ENCODE data around the gene NHERF2.

NHERF2 gene

DNA sequence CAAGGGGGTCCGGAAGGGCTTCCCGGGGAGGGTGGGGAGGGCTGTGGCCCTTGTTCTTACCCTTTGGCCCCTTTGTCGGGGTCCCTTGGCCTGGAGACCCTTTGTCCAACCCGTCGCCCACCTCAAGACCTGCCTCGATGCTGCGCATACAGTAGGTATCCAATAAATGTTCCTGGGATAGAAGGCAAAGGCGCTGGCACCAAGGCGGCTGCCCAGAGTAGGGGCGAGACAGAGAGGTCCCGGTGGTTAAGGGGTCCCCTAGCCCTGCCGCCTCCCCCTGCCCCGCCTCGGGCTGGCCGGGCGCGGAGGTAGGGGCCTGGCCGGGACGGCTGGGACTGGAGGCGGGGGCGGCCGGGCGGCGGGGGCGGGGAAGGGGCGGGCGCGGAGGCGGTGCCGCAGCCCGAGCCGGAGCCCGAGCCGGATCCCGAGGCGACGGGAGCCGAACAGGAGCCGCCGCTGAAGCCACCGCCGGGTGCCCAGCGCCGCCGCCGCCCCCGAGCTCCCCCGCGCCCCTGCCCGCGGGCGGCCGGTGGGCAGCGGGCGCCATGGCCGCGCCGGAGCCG is at the start of gene NHERF2:
Gene NHERF2 (plus strand): TSS at position 442 of the 563 bp plus-strand sequence. CDS start 104 bp downstream, at position 546.
- DNase-seq = no peak

DNA sequence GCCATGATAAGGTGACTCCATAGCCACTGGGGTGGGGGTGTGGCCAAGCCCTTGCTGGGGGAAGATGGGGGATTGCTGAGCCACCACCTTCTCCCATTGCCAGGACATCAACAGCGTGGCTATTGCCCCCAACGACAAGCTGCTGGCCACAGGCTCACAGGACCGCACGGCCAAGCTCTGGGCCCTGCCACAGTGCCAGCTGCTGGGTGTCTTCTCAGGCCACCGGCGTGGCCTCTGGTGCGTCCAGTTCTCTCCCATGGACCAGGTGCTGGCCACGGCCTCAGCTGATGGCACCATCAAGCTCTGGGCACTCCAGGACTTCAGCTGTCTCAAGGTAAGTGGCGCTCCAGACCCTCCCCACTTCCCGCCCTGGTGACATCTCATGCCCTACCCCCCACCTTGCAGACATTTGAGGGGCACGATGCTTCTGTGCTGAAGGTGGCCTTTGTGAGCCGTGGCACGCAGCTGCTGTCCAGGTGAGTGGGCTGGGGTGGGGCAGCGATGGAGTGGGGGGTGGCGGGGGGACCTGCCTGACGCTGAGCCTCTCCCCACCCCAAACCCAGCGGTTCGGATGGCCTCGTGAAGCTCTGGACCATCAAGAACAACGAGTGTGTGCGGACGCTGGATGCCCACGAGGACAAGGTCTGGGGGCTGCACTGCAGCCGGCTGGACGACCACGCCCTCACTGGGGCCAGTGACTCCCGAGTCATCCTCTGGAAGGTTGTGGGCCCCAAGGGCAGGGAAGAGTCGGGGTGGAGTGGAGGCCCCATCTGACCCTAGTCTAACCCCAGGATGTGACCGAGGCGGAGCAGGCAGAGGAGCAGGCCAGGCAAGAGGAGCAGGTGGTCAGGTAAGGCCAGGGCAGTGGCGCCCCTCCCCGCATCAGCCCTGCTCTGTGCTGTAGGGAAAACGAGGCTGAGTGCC is 49.5 kb upstream of the NHERF2 start:
- DNase-seq = no peak

DNA sequence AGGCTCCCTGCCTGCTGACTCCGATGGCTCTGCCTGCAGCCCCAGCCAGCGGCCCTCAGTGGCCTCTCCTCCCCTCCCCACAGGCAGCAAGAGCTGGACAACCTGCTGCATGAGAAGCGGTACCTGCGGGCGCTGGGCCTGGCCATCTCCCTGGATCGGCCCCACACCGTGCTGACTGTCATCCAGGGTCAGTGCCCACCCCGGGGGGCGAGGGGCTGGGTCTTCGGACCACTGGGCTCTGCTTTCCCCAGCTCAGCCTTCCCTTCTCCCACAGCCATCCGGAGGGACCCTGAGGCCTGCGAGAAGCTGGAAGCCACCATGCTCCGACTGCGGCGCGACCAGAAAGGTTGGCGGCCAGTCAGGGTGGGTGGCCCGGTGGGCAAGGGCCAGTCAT is 48.8 kb upstream of the NHERF2 start:
- DNase-seq = no peak

DNA sequence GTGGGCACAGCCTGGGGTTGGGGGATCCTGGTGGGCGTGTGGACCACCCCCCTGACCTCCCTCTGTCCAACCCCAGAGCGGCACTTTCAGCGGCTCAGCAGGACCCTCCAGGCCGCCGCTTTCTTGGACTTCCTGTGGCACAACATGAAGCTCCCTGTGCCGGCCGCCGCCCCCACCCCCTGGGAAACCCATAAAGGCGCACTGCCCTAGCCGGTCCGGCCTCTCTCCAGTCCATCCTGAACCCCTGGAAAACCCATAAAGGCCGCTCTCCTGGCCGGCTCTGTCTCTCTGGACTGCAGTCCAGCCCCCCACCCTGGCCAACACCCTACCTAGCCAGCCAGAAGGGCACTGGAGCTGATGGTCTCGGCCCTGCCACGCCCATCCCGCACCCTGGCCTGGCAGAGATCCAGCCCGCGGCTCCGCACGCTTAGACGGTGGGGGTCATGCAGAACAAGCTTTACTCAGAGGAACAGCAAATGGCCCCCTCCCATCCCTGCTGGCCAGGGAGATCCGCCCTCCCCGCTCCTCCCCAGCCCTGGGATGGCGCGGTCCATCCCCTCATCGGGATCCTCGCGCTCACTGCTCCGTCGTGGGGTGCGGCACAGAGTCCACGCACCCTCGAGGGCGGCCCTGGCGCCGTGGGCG is 48.1 kb upstream of the NHERF2 start:
- no peak for DNase-seq

DNA sequence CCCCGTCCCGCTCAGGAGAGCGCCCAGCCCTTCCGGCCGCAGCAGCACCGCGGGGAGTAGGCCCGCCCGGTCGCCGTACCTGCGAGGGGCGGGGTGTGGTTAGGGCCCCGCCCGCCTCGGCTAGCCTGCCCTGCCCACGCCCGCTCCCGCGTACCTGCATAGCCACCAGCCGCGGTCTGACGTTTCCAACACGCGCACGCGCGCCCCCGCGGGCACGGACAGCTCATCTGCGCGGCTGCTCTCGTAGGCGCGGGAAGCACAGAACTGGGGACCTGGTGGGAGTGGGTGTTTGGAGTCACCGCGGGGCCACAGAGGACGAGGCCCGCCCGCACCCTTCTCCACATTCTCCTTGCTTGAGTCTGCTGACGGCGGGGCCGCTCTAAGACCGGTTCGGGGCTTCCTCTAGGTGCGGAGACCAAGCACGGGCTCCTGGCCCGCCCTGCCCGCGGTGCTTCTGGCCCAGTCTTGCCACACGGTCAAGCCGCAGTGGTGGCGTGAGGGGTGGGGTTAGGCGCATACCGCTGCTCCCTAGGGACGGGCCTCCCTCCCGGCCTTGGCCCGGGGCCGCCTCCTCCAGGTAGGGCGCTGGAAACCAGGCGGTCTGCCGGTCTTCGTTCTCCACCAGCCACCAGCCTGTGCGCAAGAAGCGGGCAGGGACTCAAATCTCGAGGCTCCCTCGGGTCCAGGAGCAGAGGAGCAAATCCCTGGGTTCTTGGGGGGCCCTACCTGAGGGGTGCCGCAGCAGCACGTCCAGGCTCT is 47.3 kb upstream of the NHERF2 start:
- peak; percentile 34 for DNase-seq

DNA sequence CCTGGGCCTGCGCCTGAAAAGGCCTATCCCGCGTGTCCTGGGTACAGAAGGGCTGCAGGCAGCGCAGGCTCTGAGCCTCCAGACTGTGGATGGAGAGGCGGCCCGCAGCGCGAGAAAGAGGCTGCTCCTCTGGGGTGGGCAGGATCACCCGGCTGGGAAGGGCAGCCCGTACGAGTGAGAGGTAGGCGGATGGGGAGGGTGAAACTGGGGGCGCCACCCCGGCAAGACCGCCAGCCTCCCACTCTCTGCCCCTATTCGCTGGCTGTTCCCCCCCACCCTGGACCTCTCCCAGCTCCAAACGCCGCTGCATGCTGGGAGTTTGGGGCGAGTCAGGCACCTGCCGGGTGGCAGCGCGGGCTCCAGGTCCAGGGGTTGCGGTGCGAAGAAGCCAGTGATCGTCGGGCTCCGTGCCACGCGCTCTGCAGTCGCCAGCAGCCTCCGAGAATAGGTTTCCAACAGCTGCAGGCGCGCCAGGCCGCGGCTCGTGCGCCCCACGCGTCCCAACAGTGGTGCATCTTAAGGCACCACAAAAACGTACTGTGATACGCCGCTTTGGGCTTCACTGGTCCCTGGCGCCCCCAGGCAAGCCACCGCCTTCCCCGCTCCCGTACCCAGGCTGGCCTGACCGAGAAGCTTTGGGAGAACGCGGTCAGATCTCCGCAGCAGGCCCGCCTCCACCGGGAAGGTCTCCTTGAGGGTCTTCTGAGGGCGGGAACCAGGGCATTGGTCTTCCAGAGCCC is 46.5 kb upstream of the NHERF2 start:
- DNase-seq = no peak

DNA sequence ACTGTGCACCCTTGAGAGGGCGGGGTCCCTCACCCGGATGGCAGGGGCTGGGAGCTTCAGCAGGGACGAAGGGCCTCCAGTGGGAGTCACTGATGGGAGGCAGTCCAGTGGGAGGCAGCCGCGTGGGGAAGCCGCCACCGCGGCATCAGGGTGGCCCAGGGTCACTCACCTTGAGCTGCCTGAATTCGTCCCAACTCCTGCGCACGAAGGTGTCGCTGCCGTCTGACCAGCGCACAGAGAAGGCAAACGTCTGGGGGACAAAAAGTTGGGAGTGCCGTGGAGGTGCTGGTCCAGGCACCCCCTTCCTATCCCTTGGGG is 46.0 kb upstream of the NHERF2 start:
- DNase-seq = no peak

DNA sequence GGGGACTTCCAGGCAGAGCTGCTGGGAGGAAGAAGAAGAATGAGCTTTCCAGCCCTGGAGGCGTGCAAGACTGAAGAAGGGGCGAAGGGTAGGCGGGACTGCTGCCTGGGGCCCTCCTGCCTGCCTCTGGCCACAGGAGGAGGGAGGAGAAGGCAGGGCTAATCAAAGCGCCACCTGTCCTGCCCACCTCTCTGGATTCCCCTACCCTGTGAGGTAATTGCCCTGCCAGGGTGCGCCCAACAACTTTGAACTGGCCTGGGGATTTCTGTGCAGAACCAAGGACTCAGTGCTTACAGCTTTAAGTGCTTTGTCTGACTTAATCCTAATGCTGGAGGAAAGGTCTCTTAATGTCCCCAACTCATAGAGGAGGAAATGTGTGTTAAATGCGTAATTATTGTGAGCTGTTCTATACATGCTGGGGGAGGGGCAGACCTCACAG is 45.3 kb upstream of the NHERF2 start, which contains the start of gene NOXO1:
Gene NOXO1 (minus strand): TSS at position 72 of the 439 bp plus-strand sequence. CDS start 290 bp downstream, outside the sequence.
- no peak for DNase-seq

DNA sequence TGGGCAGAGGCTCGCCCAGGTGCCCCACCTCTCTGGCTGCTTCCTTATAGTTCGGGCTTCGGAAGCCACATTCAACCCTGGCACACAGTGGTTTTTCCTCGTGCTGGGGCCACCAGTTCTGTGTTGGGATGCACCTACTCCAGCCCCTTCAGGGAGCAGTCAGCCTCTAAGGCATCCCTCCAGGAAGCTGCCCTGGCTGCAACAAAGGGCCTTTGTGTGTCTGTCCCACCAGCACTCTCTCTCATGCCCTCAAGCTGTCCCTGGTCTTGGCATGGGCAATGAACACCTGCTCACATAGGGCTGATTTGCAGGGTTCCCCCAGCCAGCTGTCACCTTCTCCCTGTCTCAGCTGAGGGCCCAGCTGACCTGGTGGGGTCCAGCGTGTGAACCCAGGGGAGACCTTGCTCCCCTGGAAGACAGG is 44.7 kb upstream of the NHERF2 start:
- no peak for DNase-seq

DNA sequence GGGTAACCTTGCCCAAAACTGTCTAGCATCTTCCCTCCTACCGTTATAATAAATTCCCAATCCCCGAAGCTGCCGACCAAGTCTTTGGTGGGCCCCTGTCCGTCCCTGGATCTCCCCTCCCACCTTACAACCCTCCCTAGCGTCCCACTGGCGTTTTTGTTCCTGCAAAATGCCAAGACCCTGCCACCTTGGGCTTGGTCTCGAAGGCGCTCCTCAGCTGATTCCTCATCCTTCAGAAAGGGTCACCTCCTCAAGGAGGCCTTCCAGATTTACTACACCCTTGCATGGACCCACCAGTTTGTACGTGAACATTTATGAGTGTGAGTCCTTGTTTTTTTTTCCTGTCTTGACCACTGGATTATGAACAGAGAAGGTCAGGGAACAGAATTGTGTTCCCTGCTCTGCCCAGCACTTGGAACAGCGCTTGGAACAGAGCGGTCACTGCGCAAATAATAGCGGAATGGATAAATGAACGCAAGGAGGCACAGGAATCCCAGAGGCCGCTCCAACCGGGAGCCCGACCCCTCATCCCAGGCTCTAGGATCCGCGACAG is 43.6 kb upstream of the NHERF2 start:
- DNase-seq = no peak

DNA sequence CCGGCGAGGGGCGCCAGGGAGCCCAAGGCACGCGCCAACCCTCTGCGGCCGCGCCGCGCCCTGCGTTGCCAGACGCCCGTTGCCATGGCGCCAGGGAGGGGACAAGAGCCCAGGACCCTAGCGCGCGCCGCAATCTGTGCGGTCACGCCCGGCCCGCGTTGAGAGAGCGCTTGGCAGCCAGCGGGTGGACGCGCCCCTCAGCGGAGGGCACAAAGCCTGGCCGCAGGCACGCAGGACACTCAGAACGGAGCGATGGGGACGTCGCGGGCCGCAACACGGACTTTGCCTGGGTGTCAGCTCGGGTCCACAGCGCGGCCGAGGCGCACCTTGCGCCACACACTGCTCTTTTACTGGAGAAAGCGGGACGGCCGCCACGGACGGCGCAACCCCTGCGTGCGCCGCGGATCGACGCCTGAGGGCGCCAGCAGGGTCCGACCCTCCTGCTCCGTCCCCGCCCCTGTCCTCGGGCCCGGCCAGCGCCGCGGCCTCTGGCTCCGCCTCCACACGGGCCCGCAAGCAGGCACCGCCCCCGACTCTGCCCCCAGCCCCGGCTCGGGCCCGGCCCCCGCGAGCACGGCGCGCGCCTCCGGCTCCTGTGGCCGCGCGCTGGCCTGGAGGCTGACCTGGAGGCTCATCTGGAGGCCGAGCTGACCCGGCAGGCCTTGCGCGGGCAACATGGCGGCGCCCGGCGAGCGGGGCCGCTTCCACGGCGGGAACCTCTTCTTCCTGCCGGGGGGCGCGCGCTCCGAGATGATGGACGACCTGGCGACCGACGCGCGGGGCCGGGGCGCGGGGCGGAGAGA is 43.0 kb upstream of the NHERF2 start, which contains the start of gene GFER:
Gene GFER (plus strand): TSS at position 650 of the 803 bp plus-strand sequence. CDS start 26 bp downstream, at position 676.
- DNase-seq = peak; percentile 62

DNA sequence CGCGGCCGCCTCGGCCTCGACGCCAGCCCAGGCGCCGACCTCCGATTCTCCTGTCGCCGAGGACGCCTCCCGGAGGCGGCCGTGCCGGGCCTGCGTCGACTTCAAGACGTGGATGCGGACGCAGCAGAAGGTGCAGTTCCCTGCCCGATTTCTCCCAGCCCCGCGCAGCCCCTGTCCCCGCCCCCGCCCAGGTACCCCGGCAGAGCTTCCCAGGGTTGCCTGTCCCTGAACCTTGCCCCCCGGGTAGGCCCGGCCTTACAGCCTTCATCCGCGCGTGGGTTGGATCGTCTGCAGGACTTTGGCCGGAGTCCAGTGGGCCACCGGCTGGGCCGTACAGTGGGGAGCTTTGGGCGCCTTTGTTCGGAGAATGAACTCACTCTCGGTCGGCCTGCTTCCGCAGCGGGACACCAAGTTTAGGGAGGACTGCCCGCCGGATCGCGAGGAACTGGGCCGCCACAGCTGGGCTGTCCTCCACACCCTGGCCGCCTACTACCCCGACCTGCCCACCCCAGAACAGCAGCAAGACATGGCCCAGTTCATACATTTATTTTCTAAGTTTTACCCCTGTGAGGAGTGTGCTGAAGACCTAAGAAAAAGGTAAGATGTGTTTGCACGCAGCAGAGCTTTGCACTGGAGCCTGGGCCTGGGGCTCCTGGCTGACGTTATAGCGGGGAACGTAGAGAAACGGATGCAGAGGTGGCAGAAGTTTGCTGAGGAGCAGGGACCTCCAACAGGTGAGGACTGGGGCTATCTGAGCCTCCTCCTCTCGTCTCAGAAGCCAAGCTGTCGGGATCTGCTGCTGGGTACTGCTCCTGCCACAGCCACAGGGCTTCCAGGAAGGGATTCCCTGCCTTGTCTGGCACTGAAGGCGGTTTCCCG is 42.1 kb upstream of the NHERF2 start:
- DNase-seq = no peak

DNA sequence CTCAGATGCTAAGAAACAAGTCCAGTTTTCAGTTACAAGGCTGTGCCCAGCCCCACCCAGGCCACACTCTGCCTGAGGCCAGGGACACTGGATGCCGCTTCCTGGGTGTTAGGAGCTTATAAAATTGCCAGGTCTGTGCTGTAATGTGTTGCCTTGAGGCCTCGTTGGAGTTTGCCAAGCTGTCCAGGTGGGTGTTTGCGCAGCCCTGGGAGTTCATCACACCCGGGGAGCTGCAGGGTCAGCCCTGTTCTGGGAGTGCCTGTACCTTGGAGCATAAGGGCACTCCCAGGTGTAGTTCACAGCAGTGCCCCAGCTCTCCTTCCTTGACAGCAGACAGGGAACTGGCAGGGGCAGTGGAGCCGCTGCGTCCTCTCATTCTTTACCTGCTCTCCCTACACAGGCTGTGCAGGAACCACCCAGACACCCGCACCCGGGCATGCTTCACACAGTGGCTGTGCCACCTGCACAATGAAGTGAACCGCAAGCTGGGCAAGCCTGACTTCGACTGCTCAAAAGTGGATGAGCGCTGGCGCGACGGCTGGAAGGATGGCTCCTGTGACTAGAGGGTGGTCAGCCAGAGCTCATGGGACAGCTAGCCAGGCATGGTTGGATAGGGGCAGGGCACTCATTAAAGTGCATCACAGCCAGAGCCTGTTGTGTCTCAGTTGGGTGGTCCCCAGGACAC is 41.1 kb upstream of the NHERF2 start:
- no peak for DNase-seq

DNA sequence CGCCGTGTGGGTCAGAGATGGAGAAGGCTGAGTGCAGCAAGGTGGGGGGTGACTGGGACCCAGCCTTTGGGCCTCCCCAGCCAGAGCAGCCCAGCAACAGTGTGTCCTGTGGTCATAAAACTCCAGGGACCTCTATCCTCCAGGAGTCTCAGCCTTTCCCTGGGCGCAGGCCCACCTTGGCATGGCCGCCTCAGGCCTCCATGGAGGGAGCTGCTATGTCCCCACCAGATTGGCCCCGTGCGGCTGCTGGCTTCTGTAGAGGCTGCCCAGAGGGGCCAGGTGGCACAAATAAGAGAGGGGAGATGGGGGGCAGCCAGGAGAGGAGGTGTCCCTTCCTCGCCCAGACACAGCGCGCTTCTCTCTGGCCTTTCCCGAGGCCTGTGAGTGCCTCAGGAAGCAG is 39.5 kb upstream of the NHERF2 start:
- no peak for DNase-seq

DNA sequence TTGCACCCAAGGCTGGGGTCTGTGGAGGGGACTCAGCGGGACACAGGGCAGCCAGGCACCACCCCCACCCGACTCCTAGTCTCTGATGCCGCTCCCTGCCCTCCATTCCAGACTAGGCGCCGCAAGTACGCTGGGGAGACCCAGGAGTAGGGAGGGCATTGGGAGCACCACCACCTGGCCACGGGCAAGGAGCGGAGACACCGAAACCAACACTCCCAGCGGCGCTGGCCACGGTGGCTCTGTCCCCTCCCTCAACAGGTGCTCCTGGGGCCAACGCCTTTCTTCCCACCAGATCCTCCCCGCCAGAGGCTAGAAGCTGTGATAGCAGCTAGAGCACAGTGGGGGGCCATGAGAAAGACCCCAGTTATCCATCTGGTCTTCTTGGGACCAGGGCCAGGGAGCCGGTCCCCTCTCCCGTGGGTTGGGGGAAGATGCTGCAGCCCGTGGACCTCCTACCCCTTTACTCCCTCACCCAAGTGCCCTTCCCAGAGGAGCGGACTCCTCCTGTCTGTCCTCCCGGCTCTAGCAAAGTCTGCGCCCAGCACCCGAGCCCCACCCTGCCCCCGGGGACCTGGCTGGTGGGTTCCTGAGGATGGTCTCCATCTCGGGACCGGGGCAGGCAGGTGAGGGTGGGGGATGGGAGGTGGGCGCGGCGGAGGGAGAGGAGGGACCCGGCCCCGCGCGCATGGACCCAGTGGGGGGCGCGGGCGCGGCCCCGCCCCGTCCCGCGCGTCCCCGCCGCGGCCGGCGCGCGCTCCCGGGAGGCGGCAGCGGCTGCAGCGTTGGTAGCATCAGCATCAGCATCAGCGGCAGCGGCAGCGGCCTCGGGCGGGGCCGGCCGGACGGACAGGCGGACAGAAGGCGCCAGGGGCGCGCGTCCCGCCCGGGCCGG is 37.2 kb upstream of the NHERF2 start, which contains the start of gene SYNGR3:
Gene SYNGR3 (plus strand): TSS at position 762 of the 892 bp plus-strand sequence. CDS start 133 bp downstream, outside the sequence.
- DNase-seq = peak; percentile 6

DNA sequence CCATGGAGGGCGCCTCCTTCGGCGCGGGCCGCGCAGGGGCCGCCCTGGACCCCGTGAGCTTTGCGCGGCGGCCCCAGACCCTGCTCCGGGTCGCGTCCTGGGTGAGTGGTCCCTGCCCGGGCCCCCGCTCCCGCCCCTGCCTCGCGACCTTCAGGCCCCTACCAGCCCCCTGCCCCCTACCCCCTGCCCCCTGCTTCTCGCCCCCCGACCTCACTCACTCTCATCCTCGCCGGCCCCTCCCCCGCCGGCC is 36.7 kb upstream of the NHERF2 start:
- DNase-seq = no peak

DNA sequence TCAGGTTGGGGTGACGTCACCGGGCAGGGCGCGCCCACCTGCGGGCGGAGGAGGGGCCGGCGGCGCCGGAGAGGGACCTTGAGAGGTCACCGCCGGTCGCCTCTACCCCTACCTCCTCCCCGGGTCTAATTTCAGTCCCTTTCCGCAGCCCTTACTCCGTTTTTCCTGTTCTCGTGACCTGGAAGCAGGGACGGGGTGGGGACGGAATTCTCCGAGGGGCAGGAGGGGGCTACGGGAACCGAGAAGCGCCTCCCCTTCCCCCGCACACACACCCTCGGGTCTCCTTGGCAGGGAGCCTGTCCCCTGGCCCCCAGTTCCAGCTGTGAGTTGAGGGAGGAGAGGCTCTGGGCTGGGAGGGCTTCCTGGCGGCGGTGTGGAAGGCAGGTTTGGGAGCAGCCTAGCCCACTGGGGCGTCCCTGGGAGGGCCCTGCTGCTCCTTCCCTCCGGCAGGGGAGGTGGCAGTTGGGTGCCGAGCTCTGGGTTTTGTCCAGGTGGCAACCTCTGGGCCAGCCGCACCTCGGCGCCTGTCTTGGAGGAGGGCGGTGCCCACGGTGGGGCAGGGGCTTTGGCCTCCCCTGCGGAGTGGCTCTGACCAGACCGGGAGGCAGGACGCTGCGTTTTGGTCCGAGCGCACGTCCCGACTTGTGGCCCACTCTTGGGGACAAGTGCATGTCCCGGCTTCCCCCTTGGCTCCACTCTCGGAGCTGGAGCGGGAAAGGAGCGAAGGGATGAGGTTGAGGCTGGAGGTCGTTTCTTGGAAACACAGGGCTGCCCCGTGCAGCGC is 36.2 kb upstream of the NHERF2 start:
- DNase-seq = peak; percentile 5

DNA sequence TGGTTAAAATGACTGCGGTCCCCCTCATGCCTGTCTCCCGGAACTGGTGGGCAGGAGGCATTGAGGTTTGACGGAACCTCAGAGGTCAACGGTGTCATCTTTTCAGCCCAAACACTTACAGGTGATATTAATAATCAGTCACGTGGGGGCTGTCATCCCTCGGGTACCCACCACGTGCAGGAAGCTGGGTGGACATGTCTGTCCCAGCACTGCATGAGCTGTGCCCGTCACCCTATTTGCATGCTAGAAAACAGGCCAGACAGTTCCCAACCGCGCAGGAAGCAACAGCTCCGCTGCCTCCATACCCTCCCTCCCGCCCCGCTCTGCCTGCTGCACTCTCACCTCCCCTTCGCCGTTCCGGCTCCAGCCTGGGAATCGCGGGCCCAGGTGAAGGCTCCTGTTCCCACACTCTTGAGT is 35.6 kb upstream of the NHERF2 start:
- no peak for DNase-seq

Data from NCI-H748 treated with DMSO at 0.1 percent for 48 hours (cell line).